Stimulated activated CD8-positive, alpha-beta memory T cell treated with anti-CD3 and anti-CD28 coated beads, Interleukin-15, amount 100 ng/mL, for 24 hours (primary cell): ENCODE measurements around the gene CREBRF.
"Not testable (repeated sequence)": the region's sequence is repeated elsewhere in the genome, so short reads cannot be mapped to it uniquely, and the experiment has no call there.

Source experiments
- DNase-seq: peaks from one replicate; pipeline ENCODE4 v3.0.0-alpha.2; 2020; ENCODE audit warnings: low read depth

Gene CREBRF

GRCh38 chr5:173055983-173056782 is at the start of gene CREBRF:
Gene CREBRF, plus strand, starts transcription at chr5:173056352. Its CDS starts 24,424 bp downstream, at chr5:173080776.
- DNase-seq: peak; percentile 89

GRCh38 chr5:173010021-173010420 is 46.1 kb upstream of the CREBRF start:
- no peak for DNase-seq

GRCh38 chr5:173010547-173011464 is 45.3 kb upstream of the CREBRF start:
- no peak for DNase-seq

GRCh38 chr5:173011566-173011965 is 44.6 kb upstream of the CREBRF start:
- no peak for DNase-seq

GRCh38 chr5:173012882-173013281 is 43.3 kb upstream of the CREBRF start:
- DNase-seq: no peak

GRCh38 chr5:173014671-173015070 is 41.5 kb upstream of the CREBRF start:
- no peak for DNase-seq

GRCh38 chr5:173015192-173015591 is 41.0 kb upstream of the CREBRF start:
- no peak for DNase-seq

- no peak for DNase-seq
Observed at GRCh38 chr5:173015598-173016455, 40.3 kb upstream of the CREBRF start.

- DNase-seq: no peak
Observed at GRCh38 chr5:173016598-173017046, 39.5 kb upstream of the CREBRF start.

- not testable (repeated sequence) for DNase-seq
Observed at GRCh38 chr5:173017087-173017486, 39.1 kb upstream of the CREBRF start.

- DNase-seq: no peak
Observed at GRCh38 chr5:173018358-173018757, 37.8 kb upstream of the CREBRF start.

GRCh38 chr5:173020154-173020581 is 36.0 kb upstream of the CREBRF start:
- no peak for DNase-seq

- DNase-seq: no peak
Observed at GRCh38 chr5:173020643-173021042, 35.5 kb upstream of the CREBRF start.

GRCh38 chr5:173025651-173026050 is 30.5 kb upstream of the CREBRF start:
- no peak for DNase-seq

- DNase-seq: no peak
Observed at GRCh38 chr5:173027905-173028304, 28.2 kb upstream of the CREBRF start.

- DNase-seq: no peak
Observed at GRCh38 chr5:173028811-173029327, 27.3 kb upstream of the CREBRF start.

- DNase-seq: no peak
Observed at GRCh38 chr5:173029499-173029921, 26.6 kb upstream of the CREBRF start.

GRCh38 chr5:173032096-173032495 is 24.1 kb upstream of the CREBRF start:
- not testable (repeated sequence) for DNase-seq

GRCh38 chr5:173032730-173033129 is 23.4 kb upstream of the CREBRF start:
- no peak for DNase-seq

- DNase-seq: no peak
Observed at GRCh38 chr5:173033923-173034322, 22.2 kb upstream of the CREBRF start.

- DNase-seq: no peak
Observed at GRCh38 chr5:173035904-173036707, 20.0 kb upstream of the CREBRF start.
